ENCODE results near the gene MRTFB.

The MRTFB gene

GRCh38 chr16:14283786-14284185 lies 212.7 kb downstream of the MRTFB start:
- peaks cover 12% of the 10 kb centered on the region for H3K4me1 ChIP-seq (ENCODE audit: low read length)
- TF ChIP-seq CTCF (IDR thresholded peaks at IDR 0.05; ENCODE audit: low read depth, low read length) = no peak
- no peak for TF ChIP-seq EZH2phosphoT487 (IDR thresholded peaks at IDR 0.05; ENCODE audit: low read depth)
- no peak overlapping the region for H3K27ac ChIP-seq (ENCODE audit: low read length)
- H3K36me3 ChIP-seq (replicated peaks; ENCODE audit: low read depth, low read length) = no peaks in the 10 kb centered on the region
- H3K9me3 ChIP-seq (ENCODE audit: insufficient read depth, low read length) = no peaks in the 10 kb centered on the region
- H3K27me3 ChIP-seq (ENCODE audit: low read depth, low read length) = no peaks in the 10 kb centered on the region
- no peak overlapping the region for H3K9ac ChIP-seq (ENCODE audit: low read length)
- H3K79me2 ChIP-seq (ENCODE audit: low read length) = no peaks in the 10 kb centered on the region
- H2AFZ ChIP-seq (ENCODE audit: low read depth, low read length) = no peak overlapping the region
- H4K20me1 ChIP-seq (ENCODE audit: insufficient read depth, low read length) = no peaks in the 10 kb centered on the region
- no peak overlapping the region for H3K4me3 ChIP-seq (ENCODE audit: low read length)
- H3K4me2 ChIP-seq (ENCODE audit: low read length) = no peak overlapping the region

- Histone ChIP-seq H3K4me1 (ENCODE audit: low read length) (peaks cover 12% of the 10 kb centered on the region), H4K20me1 (ENCODE audit: insufficient read depth, low read length) (no peaks in the 10 kb centered on the region), H2AFZ (ENCODE audit: low read depth, low read length) (no peak overlapping the region), H3K9ac (ENCODE audit: low read length) (no peak overlapping the region), H3K4me3 (ENCODE audit: low read length) (peak overlapping the region; percentile 91; the same call in 1 of the 2 replicates), H3K36me3 (replicated peaks; ENCODE audit: low read depth, low read length) (no peaks in the 10 kb centered on the region), H3K4me2 (ENCODE audit: low read length) (peak overlapping the region; percentile 84), H3K27ac (ENCODE audit: low read length) (no peak overlapping the region), H3K27me3 (ENCODE audit: low read depth, low read length) (no peaks in the 10 kb centered on the region), H3K9me3 (ENCODE audit: insufficient read depth, low read length) (peaks cover 4% of the 10 kb centered on the region; the same call in 1 of the 2 replicates), H3K79me2 (ENCODE audit: low read length) (no peaks in the 10 kb centered on the region)
- TF ChIP-seq EZH2phosphoT487 (IDR thresholded peaks at IDR 0.05; ENCODE audit: low read depth) = no peak
Measured at GRCh38 chr16:14284371-14284770, 213.3 kb downstream of the MRTFB start.

GRCh38 chr16:14284930-14285512 lies 213.9 kb downstream of the MRTFB start:
- H3K9ac ChIP-seq (ENCODE audit: low read length) = peak overlapping the region; percentile 74
- peak overlapping the region; percentile 84 for H3K4me2 ChIP-seq (ENCODE audit: low read length)
- peak overlapping the region; percentile 33 for H3K27ac ChIP-seq (ENCODE audit: low read length)
- peaks cover 12% of the 10 kb centered on the region for H3K4me1 ChIP-seq (ENCODE audit: low read length)
- no peaks in the 10 kb centered on the region for H3K79me2 ChIP-seq (ENCODE audit: low read length)
- H3K36me3 ChIP-seq (replicated peaks; ENCODE audit: low read depth, low read length) = no peaks in the 10 kb centered on the region
- H2AFZ ChIP-seq (ENCODE audit: low read depth, low read length) = peak overlapping the region; percentile 96
- no peaks in the 10 kb centered on the region for H3K27me3 ChIP-seq (ENCODE audit: low read depth, low read length)
- H3K9me3 ChIP-seq (ENCODE audit: insufficient read depth, low read length) = peaks cover 10% of the 10 kb centered on the region; the same call in 1 of the 2 replicates
- peak overlapping the region; percentile 91 for H3K4me3 ChIP-seq (ENCODE audit: low read length)
- H4K20me1 ChIP-seq (ENCODE audit: insufficient read depth, low read length) = no peaks in the 10 kb centered on the region
- no peak for TF ChIP-seq EZH2phosphoT487 (IDR thresholded peaks at IDR 0.05; ENCODE audit: low read depth)
- TF ChIP-seq CTCF (IDR thresholded peaks at IDR 0.05; ENCODE audit: low read depth, low read length) = peak; percentile 60

- H3K79me2 ChIP-seq (ENCODE audit: low read length) = no peaks in the 10 kb centered on the region
- H3K4me1 ChIP-seq (ENCODE audit: low read length) = peaks cover 12% of the 10 kb centered on the region
- peak overlapping the region; percentile 96 for H2AFZ ChIP-seq (ENCODE audit: low read depth, low read length)
- H3K27ac ChIP-seq (ENCODE audit: low read length) = peak overlapping the region; percentile 33
- peak overlapping the region; percentile 74 for H3K9ac ChIP-seq (ENCODE audit: low read length)
- peak overlapping the region; percentile 91 for H3K4me2 ChIP-seq (ENCODE audit: low read length)
- H3K4me3 ChIP-seq (ENCODE audit: low read length) = peak overlapping the region; percentile 91
- H3K9me3 ChIP-seq (ENCODE audit: insufficient read depth, low read length) = peaks cover 10% of the 10 kb centered on the region; the same call in 1 of the 2 replicates
- H3K36me3 ChIP-seq (replicated peaks; ENCODE audit: low read depth, low read length) = no peaks in the 10 kb centered on the region
- TF ChIP-seq CTCF (IDR thresholded peaks at IDR 0.05; ENCODE audit: low read depth, low read length) (no peak), EZH2phosphoT487 (IDR thresholded peaks at IDR 0.05; ENCODE audit: low read depth) (no peak)
- H3K27me3 ChIP-seq (ENCODE audit: low read depth, low read length) = no peaks in the 10 kb centered on the region
- no peaks in the 10 kb centered on the region for H4K20me1 ChIP-seq (ENCODE audit: insufficient read depth, low read length)
Measured at GRCh38 chr16:14285513-14286367, 214.6 kb downstream of the MRTFB start.
